ENCODE measurements around the gene UTF1.

UTF1 gene

DNA sequence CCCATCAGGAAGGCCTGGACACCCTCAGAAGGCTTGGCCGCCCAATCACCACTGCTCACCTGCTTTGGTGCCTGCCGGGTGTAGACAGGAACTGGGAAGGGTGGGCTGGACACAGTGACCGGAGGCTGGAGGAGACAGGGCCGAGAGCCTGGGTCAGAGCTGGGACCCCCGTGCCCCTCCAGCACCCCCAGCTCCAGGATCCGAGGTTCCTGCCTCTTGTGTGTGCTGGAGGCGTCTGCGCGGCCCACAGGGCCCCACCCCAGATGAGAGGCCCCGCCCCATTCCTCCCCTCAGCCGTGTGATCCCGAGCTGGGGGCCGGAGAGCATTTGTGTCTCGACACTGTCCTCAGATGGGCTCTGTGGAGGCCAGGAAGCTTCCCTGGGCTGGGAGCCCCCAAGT lies 37.3 kb downstream of the UTF1 start:
- no peak for FAIRE-seq
- DNase-seq (ENCODE audit: insufficient read length, low spot score): no peak
- TF ChIP-seq POLR2AphosphoS5 (IDR thresholded peaks at IDR 0.05; ENCODE audit: low read depth, low read length) (no peak), PAX5 (IDR thresholded peaks at IDR 0.05; ENCODE audit: insufficient read depth, low read length, severe bottlenecking) (no peak), POU2F2 (IDR thresholded peaks at IDR 0.05; ENCODE audit: low read depth, low read length) (no peak), SPI1 (IDR thresholded peaks at IDR 0.05; ENCODE audit: low read depth, low read length) (no peak), TAF1 (IDR thresholded peaks at IDR 0.05; ENCODE audit: low read depth, low read length) (no peak), POLR2A (IDR thresholded peaks at IDR 0.05; ENCODE audit: low read depth, low read length) (no peak)

DNA sequence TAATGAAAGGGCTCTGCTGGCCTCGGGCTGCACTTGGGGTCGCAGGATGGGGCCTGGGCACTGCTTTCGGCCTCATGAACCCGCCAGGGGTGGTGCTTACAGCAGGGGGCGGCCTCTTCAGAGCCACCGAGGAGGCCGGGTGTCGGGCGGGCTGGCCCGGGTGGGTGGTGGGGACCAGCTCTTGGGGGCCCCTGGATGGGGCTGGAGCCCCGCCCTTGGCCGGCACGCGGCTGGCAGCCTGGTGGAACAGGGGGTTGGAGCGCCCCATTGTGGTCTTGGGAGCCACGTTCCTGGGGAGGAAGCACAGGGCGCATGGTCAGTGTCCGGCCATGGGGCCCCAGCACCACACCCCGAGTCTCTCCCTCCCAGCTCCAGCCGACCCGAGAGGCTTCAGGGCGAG lies 37.8 kb downstream of the UTF1 start:
- FAIRE-seq: no peak
- no peak for DNase-seq (ENCODE audit: insufficient read length, low spot score)
- TF ChIP-seq PAX5 (IDR thresholded peaks at IDR 0.05; ENCODE audit: insufficient read depth, low read length, severe bottlenecking): no peak
- TF ChIP-seq POU2F2 (IDR thresholded peaks at IDR 0.05; ENCODE audit: low read depth, low read length): no peak
- TF ChIP-seq TAF1 (IDR thresholded peaks at IDR 0.05; ENCODE audit: low read depth, low read length): no peak
- TF ChIP-seq POLR2A (IDR thresholded peaks at IDR 0.05; ENCODE audit: low read depth, low read length): no peak
- no peak for TF ChIP-seq SPI1 (IDR thresholded peaks at IDR 0.05; ENCODE audit: low read depth, low read length)
- no peak for TF ChIP-seq POLR2AphosphoS5 (IDR thresholded peaks at IDR 0.05; ENCODE audit: low read depth, low read length)

DNA sequence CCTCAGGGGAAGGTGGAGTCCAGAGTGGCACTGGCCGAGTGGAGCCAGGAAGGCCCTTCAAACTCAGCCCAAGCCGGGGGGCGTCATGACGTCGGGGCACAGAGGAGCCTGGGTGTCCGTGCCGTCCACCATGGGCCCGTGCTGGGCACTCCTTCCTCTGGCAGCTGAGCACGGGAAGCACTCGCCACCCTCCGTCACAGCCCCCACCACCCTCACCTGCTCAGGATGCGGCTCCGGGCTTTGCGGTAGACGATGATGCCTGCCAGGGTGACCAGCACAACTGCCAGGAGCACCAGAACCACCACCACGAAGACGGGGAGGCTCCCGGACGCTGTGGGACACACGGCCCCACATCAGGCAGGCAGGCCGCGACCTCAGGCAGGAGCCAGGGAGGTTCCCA lies 38.5 kb downstream of the UTF1 start:
- DNase-seq (ENCODE audit: insufficient read length, low spot score) (no peak), FAIRE-seq (no peak)
- no peak for TF ChIP-seq PAX5 (IDR thresholded peaks at IDR 0.05; ENCODE audit: insufficient read depth, low read length, severe bottlenecking)

DNA sequence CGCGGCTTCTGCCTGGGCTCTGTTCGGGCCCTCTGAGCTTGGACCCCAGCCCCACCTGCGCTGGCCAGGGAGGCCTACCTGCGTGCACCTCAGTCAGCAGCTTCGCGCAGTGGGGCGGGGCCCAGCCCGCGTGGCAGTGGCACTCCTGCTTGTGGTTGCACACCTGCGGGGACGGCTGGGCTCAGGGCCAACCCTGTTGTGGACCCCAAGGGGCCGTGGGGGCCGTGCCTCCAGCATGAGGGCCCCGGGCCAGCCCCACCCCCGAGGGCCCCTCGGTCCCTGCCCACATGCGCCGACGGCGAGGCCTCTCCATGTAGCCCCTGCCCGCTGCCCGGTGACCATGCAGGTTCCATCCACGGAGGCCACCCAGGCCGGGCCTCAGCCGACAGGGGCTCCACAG lies 39.4 kb downstream of the UTF1 start:
- FAIRE-seq: no peak
- TF ChIP-seq POLR2AphosphoS5 (IDR thresholded peaks at IDR 0.05; ENCODE audit: low read depth, low read length): no peak
- TF ChIP-seq SPI1 (IDR thresholded peaks at IDR 0.05; ENCODE audit: low read depth, low read length): no peak
- TF ChIP-seq POU2F2 (IDR thresholded peaks at IDR 0.05; ENCODE audit: low read depth, low read length): no peak
- TF ChIP-seq TAF1 (IDR thresholded peaks at IDR 0.05; ENCODE audit: low read depth, low read length): no peak
- no peak for TF ChIP-seq POLR2A (IDR thresholded peaks at IDR 0.05; ENCODE audit: low read depth, low read length)
- no peak for TF ChIP-seq PAX5 (IDR thresholded peaks at IDR 0.05; ENCODE audit: insufficient read depth, low read length, severe bottlenecking)
- DNase-seq (ENCODE audit: insufficient read length, low spot score): no peak

DNA sequence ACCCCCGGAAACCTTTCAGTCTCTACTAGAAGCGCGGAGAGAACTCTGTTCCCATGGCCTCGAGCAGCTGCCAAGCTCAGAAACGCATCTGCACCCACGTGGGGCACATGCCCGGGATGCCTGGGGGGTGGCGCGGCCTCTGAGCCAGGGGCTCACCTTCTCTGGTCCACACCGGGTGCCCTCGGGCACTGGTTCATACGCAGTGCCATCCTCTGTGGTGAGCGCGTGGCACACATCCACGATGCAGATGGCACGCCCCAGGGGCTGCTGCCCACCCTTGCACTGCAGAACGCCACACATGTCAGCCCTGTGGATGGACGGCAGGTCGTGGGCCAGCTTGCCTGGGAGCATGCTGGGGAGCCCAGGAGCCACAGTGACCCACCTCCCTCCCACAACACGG lies 40.2 kb downstream of the UTF1 start:
- TF ChIP-seq PAX5 (IDR thresholded peaks at IDR 0.05; ENCODE audit: insufficient read depth, low read length, severe bottlenecking) (no peak), SPI1 (IDR thresholded peaks at IDR 0.05; ENCODE audit: low read depth, low read length) (no peak), TAF1 (IDR thresholded peaks at IDR 0.05; ENCODE audit: low read depth, low read length) (no peak), POU2F2 (IDR thresholded peaks at IDR 0.05; ENCODE audit: low read depth, low read length) (no peak), POLR2A (IDR thresholded peaks at IDR 0.05; ENCODE audit: low read depth, low read length) (no peak), POLR2AphosphoS5 (IDR thresholded peaks at IDR 0.05; ENCODE audit: low read depth, low read length) (no peak)
- FAIRE-seq: no peak

DNA sequence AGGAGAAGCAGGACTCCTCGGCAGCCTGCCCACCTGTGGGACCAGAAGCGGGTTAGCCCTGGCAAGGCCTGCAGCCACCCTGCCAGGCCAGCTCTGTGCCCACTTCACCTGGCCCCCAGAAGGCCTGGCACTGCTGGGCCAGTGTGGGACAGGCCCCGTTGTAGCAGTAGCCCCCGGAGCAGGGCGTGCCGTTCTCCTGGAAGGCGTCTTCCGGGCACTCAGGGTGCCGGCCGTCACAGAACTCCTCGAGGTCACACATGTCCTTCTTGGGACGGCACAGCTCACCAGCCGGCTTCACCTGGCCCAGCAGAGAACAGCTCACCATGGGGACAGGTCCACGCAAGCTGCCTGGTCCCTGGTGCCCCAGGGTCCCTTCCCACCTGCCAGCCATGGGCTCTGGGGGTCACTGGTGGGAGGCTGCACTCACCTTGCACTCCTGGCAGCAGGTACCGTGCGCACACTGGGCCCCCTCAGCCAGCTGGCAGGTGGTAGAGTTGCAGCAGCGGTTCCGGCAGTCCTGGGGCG lies 40.8 kb downstream of the UTF1 start:
- DNase-seq (ENCODE audit: insufficient read length, low spot score) (no peak), FAIRE-seq (no peak)
- TF ChIP-seq SPI1 (IDR thresholded peaks at IDR 0.05; ENCODE audit: low read depth, low read length) (no peak), PAX5 (IDR thresholded peaks at IDR 0.05; ENCODE audit: insufficient read depth, low read length, severe bottlenecking) (no peak), POU2F2 (IDR thresholded peaks at IDR 0.05; ENCODE audit: low read depth, low read length) (no peak), POLR2AphosphoS5 (IDR thresholded peaks at IDR 0.05; ENCODE audit: low read depth, low read length) (no peak), TAF1 (IDR thresholded peaks at IDR 0.05; ENCODE audit: low read depth, low read length) (no peak), POLR2A (IDR thresholded peaks at IDR 0.05; ENCODE audit: low read depth, low read length) (no peak)

More for the DNA sequence above, 40.2 kb downstream of the UTF1 start:
- no peak for DNase-seq (ENCODE audit: insufficient read length, low spot score)

DNA sequence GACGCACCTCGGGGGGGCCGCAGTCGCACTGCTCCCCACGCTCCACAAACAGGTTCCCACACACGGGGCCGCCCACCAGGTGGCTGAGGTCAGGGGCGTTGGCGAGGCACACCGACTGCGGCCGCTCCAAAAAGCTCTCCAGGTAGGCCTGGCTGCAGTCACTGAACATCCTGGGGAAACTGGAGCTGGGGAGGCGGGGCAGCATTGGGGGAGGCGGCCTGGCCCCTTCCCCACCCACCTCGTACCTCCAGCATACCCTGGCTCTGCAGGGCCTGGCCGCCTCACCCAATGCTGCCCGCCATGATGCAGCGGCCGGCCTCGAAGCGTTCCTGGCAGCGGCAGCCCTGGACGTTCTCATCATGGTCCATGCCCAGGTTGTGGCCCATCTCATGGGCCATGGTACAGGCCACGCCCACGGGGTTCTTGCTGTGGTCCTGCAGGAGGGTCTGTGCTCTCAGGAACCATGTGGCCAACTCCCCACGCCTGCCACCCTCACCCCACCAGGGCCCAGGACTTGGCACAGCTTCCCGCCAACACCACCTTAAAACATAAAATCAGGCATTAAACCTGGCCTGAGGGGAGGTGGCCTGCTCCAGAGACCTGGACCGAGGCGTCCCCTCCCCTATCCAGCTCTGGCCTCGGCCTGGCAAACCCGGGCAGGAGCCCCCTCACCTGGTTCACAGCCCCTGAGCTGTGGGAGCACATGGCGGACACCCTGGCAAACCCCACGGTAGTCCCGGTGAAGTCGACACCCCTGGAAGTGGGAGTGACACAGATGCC lies 41.7 kb downstream of the UTF1 start:
- TF ChIP-seq TAF1 (IDR thresholded peaks at IDR 0.05; ENCODE audit: low read depth, low read length) (no peak), PAX5 (IDR thresholded peaks at IDR 0.05; ENCODE audit: insufficient read depth, low read length, severe bottlenecking) (no peak), POLR2A (IDR thresholded peaks at IDR 0.05; ENCODE audit: low read depth, low read length) (no peak), SPI1 (IDR thresholded peaks at IDR 0.05; ENCODE audit: low read depth, low read length) (no peak)
- FAIRE-seq (no peak), DNase-seq (ENCODE audit: insufficient read length, low spot score) (no peak)

DNA sequence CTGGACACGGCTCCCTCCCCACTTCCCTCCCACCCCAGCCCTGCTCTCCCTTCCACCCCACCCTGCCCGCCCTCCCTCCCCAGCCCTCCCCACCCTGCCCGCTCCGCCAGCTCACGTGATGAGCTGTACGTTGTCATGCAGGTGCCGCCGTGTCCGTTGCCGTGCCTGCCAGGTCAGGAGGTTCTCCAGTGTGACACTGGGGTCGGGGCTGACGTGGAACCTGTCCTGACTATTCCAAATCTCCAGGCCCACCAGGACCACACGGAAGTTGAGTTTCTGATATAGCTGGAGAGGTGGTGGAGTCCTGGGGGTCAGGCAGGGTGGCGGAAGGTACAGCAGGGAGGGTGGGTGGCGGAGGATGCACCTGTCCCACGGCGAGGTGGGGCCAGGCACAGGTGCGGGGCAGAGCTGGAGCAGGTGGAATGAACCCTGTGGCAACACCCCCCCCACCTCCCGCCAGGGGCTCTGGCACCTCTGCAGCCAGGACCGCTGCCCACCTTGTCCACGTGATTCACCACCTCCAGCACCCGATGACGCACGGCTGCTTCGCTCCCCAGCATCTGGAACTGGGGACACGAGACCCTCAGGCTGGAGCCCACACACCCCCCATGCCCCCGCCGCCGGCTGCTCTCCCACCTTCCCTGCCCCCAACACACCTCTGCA lies 42.4 kb downstream of the UTF1 start:
- DNase-seq (ENCODE audit: insufficient read length, low spot score): no peak
- TF ChIP-seq SPI1 (IDR thresholded peaks at IDR 0.05; ENCODE audit: low read depth, low read length) (no peak), POU2F2 (IDR thresholded peaks at IDR 0.05; ENCODE audit: low read depth, low read length) (no peak), TAF1 (IDR thresholded peaks at IDR 0.05; ENCODE audit: low read depth, low read length) (no peak), POLR2AphosphoS5 (IDR thresholded peaks at IDR 0.05; ENCODE audit: low read depth, low read length) (no peak), PAX5 (IDR thresholded peaks at IDR 0.05; ENCODE audit: insufficient read depth, low read length, severe bottlenecking) (no peak), POLR2A (IDR thresholded peaks at IDR 0.05; ENCODE audit: low read depth, low read length) (no peak)
- no peak for FAIRE-seq

DNA sequence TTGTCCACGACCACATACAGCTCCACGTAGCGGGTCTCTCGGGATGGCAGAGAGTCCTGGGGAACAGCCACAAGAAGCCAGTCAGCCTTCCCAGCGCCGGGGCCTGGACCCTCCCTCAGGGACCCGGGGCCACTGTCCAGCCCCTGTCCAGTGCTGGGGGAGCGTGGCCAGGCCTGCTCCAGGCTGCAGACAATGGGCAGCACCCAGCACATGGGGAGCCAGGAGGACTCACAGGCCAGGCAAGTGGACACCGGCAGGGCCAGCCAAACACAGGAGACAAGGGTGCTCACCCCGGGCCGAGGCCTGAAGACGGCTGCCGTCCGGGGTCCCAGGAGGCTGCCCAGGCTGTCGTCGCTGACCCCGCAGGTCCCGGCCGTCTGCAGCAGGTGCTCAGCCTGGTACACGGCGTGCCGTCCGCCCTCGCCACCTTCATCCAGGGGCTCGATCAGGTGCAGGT lies 43.0 kb downstream of the UTF1 start:
- TF ChIP-seq TAF1 (IDR thresholded peaks at IDR 0.05; ENCODE audit: low read depth, low read length): no peak
- no peak for DNase-seq (ENCODE audit: insufficient read length, low spot score)
- no peak for FAIRE-seq
